COLO668 (cell line): Measurements from ENCODE around the gene MACF1.

Experiments
- DNase-seq: peaks from one replicate; lab custom pipeline; 2025; ENCODE audit not compliant: unreplicated experiment; lab: John Stamatoyannopoulos, UW

Gene MACF1

DNA sequence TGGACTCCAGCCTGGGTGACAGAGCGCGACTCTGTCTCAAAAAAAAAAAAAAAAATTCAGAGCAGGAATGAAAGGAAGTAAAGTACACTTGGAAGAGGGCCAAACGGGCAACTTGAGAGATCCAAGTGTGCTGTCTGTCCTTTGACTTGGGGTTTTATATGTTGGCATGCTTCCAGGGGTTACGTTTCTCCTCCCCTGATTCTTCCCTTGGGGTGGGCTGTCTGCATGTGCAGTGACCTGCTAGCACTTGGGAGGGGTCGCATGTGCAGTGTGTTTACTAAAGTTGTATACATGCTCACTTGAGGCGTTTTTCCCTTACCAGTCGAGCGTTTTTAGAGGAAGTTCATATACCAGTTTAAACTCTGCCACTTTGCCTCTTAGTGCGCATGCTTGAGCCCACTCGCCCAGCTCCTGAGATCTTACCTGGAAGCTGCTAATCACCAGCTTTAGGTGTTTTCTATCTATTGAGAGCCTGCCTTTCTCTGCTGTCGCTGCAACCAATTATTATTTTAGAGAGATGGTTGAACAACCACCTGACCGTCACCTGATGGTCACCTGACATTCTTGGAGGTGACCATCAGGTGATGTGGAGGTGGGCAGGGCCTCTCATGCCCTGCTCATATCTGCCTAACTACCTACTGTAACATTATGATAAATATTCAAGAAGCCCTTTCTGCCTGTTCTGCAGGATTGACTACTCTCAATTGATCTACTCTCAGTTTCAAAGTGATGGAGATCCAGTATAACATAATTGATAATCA, 140.1 kb downstream of the MACF1 start:
- no peak for DNase-seq

- no peak for DNase-seq
Measured at GRCh38 chr1:39346872-39347271, 142.4 kb downstream of the MACF1 start.

DNA sequence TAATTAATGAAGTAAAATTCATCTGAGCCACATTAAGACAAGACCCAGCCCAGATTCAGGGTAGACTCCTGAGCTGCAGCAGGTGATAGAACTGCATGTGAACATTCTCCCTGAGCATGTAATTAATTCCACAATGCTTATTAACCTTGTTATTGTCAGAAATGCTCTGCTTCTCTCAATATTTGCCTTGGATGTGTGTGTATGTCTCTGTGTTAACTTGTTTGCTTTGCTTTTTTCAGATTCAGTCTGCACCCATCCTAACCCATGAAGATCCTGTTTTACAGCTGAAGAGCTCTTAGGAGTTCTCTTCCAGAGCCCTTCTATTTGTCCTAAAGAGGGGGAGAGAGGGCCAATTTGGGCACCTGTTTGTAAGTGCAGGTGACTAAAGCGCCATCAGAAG, 143.8 kb downstream of the MACF1 start:
- no peak for DNase-seq

DNA sequence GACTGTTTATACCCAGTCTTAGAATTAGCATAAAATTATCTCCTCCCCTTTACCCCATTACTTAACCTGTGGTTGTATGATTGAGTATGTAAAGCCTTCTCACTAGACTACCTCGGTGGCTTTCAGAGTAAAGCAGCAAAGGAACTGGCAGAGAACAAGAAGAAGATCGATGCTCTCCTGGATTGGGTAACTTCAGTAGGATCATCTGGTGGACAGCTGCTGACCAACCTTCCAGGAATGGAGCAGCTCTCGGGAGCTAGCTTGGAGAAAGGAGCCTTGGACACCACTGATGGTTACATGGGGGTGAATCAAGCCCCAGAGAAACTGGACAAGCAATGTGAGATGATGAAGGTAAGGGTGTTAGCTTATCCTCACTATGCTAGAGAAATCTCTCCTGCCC, 148.4 kb downstream of the MACF1 start:
- no peak for DNase-seq

DNA sequence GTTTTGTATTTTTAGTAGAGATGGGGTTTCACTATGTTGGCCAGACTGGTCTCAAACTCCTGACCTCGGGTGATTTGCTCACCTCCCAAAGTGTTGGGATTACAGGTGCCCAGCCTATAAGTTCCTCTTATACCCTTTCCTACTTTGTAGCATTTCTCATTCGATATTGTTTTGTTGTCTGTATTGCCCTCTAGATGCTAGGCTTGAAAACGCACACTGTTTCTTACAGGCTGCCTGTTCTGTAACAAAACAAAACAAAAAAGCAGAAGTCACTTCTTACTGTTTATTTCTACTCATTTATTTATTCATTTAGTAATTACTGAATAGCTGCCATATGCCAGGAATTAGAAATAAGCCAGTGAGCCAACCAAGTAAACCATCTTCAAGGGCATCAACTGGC, 150.1 kb downstream of the MACF1 start:
- no peak for DNase-seq

DNA sequence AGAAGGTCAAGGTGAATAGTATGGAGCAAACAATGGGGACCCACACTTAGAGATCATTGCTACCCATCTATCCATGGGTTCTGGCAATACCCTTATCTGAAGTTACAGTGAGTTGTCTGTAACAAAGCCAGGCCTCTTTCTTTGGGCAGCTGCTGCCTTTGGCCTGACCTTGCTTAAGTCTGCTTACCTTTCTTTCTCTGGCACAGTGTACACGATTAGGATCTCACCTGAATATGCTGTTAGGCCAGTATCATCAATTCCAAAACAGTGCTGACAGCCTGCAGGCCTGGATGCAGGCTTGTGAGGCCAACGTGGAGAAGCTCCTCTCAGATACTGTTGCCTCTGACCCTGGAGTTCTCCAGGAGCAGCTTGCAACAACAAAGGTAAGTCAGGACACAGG, 154.0 kb downstream of the MACF1 start:
- no peak for DNase-seq

DNA sequence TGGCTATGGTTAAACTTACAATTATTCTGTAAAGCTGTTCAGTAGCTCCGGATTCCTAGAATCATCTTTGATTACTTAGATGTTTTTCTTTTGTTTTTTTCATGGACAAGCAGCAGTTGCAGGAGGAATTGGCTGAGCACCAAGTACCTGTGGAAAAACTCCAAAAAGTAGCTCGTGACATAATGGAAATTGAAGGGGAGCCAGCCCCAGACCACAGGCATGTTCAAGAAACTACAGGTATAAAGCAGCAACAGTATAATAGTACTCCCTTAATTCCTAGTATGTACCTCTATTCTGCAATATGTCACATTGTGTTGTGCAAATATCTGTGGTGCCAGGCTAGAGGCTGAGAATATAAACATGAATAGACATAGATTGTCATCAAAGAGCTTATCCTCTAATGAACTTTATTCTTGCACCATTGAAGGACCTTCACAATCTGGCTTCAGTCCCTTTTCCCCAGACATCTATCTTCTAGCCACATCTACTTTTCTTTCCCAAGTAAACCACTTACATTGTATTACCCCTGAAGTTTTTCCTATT, 154.6 kb downstream of the MACF1 start:
- no peak for DNase-seq

- DNase-seq = no peak
Measured at GRCh38 chr1:39360731-39361130, 156.2 kb downstream of the MACF1 start.

DNA sequence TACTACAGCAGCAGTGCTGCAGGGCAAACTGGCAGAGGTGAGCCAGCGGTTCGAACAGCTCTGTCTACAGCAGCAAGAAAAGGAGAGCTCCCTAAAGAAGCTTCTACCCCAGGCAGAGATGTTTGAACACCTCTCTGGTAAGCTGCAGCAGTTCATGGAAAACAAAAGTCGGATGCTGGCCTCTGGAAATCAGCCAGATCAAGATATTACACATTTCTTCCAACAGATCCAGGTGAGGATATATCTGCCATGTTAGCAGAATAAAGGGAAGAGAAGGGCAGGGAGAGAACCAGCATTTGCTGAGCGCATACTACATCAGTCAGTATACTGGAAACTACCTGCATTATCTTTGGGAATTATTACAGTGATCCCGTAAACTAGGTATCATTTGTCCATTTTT, 157.0 kb downstream of the MACF1 start:
- no peak for DNase-seq

DNA sequence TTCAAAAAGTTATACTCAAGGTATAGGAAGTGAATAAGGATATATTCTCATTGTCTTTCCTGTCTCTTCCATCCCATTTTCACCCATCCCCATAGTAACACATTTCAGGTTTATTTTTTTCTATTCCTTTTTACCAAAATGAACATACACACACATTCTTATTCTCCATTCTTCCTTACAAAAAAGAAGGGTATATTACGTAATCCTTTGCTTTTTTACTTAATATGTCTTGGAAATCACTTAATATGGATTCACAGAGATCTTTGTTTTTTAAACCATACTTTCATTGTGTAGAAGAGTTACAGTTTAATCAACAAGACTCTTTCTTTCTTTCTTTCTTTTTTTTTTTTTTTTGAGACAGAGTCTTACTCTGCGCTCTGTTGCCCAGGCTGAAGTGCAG, 158.8 kb downstream of the MACF1 start:
- DNase-seq = no peak

- no peak for DNase-seq
Measured at GRCh38 chr1:39368045-39368444, 163.6 kb downstream of the MACF1 start.

- no peak for DNase-seq
Measured at GRCh38 chr1:39369565-39369964, 165.1 kb downstream of the MACF1 start.

DNA sequence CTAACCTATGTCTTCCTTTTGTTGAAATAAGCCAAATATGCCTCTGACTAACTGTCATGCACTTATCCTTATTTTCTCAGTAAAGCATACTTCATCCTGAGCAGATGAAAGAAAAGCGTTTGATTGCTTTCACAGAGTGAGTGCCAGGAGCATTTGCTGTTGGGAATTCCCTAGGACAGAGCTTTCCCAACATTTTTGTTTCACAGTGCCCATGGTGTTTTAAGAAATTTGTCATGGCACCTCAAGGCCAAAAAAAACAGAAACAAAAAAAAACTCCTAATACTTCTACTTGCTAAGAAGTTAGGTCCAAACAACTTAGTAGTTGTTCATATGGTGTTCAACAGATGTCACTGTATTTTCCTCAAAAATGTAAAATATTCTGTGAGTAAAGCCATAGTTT, 166.1 kb downstream of the MACF1 start:
- DNase-seq = no peak

- DNase-seq = no peak
Measured at GRCh38 chr1:39372105-39372504, 167.6 kb downstream of the MACF1 start.

GRCh38 chr1:39376656-39377055, 172.2 kb downstream of the MACF1 start:
- no peak for DNase-seq

GRCh38 chr1:39378377-39378776, 173.9 kb downstream of the MACF1 start:
- DNase-seq = peak; percentile 56

DNA sequence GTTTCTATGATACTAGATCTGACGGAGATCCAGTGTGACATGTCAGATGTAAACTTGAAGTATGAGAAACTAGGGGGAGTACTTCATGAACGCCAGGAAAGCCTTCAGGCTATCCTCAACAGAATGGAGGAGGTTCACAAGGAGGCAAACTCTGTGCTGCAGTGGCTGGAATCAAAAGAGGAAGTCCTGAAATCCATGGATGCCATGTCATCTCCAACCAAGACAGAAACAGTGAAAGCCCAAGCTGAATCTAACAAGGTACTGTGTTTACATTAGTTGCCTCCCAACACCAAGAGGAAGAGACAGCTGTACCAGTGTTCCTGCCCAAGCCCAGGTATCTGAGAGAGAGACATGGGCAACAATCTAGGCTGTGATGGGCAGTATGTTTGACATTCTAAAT, 174.7 kb downstream of the MACF1 start:
- no peak for DNase-seq

DNA sequence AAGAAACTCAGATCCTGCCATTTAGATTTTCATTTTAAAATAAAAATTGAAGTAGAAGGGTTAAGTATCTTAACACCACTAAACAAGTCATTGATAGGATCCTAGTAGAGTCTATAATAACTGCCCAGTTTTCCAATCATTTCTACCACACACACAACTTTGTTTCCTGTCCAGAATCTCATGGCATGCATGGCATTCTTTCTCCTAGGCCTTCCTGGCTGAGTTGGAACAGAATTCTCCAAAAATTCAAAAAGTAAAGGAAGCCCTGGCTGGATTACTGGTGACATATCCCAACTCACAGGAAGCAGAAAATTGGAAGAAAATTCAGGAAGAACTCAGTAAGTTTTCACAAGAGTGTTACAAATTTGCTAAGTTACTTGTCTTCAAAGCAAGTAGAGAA, 175.5 kb downstream of the MACF1 start:
- DNase-seq = no peak

- no peak for DNase-seq
Measured at GRCh38 chr1:39381839-39382238, 177.3 kb downstream of the MACF1 start.

DNA sequence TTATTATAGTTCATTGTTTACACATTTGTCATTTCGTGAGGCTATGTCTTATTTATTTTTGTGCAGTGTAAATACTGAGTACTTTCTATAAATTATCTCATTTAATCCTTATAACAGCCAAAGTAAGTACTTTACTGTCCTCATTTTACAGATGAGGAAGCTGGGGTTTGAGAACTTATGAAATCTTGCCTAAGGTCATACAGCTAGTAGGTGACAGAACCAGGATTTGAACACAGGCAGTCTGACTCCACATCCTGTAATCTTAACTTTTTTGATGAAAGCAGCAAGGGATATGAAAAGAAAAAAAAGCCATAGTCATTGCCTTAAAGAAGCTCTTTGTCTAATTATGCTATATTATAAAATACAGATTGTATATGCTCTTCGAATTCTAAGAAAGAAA, 179.8 kb downstream of the MACF1 start:
- no peak for DNase-seq

DNA sequence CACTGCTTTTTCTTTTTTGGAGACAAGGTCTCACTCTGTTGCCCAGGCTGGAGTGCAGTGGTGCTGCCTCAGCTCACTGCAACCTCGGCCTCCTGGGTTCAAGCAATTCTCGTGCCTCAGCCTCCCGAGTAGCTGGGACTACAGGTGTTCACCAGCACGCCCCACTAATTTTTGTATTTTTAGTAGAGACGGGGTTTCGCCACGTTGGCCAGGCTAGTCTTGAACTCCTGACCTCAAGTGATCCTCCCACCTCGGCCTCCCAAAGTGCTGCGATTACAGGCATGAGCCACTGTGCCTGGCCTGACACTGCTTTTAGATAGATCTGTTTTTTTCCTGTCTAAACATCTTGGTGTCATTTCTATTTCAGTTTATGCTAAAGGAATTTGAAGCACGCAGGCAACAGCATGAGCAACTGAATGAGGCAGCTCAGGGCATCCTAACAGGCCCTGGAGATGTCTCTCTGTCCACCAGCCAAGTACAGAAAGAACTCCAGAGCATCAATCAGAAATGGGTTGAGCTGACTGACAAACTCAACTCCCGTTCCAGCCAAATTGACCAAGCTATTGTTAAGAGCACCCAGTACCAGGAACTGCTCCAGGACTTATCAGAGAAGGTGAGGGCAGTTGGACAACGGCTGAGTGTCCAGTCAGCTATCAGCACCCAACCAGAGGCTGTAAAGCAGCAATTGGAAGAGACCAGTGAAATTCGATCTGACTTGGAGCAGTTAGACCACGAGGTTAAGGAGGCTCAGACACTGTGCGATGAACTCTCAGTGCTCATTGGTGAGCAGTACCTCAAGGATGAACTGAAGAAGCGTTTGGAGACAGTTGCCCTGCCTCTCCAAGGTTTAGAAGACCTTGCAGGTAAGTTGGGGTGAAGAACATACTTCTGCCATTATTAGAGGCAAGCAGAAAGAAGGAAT, 180.8 kb downstream of the MACF1 start:
- DNase-seq = no peak

- DNase-seq = no peak
Measured at GRCh38 chr1:39386997-39387396, 182.5 kb downstream of the MACF1 start.
